ENCODE data around the gene BRCA2.

The BRCA2 gene

GRCh38 chr13:32381539-32381938 lies 66.2 kb downstream of the BRCA2 start:
- DNase-seq (ENCODE audit: low spot score): peak; percentile 44

GRCh38 chr13:32383836-32384618 lies 68.7 kb downstream of the BRCA2 start:
- no peak for DNase-seq (ENCODE audit: low spot score)

GRCh38 chr13:32384702-32385101 lies 69.4 kb downstream of the BRCA2 start:
- DNase-seq (ENCODE audit: low spot score): no peak

GRCh38 chr13:32385410-32385809 lies 70.1 kb downstream of the BRCA2 start:
- no peak for DNase-seq (ENCODE audit: low spot score)

GRCh38 chr13:32390048-32390447 lies 74.7 kb downstream of the BRCA2 start:
- DNase-seq (ENCODE audit: low spot score): no peak

- DNase-seq (ENCODE audit: low spot score): no peak
Measured at GRCh38 chr13:32390484-32390883, 75.2 kb downstream of the BRCA2 start.

GRCh38 chr13:32391101-32391619 lies 75.9 kb downstream of the BRCA2 start:
- DNase-seq (ENCODE audit: low spot score): peak; percentile 61

- no peak for DNase-seq (ENCODE audit: low spot score)
Measured at GRCh38 chr13:32403108-32403507, 87.8 kb downstream of the BRCA2 start.

- no peak for DNase-seq (ENCODE audit: low spot score)
Measured at GRCh38 chr13:32407854-32408253, 92.5 kb downstream of the BRCA2 start.

GRCh38 chr13:32408296-32409000 lies 93.1 kb downstream of the BRCA2 start:
- no peak for DNase-seq (ENCODE audit: low spot score)

GRCh38 chr13:32409001-32409313 lies 93.6 kb downstream of the BRCA2 start:
- no peak for DNase-seq (ENCODE audit: low spot score)

- peak; percentile 74 for DNase-seq (ENCODE audit: low spot score)
Measured at GRCh38 chr13:32409561-32410421, 94.5 kb downstream of the BRCA2 start.

- no peak for DNase-seq (ENCODE audit: low spot score)
Measured at GRCh38 chr13:32413284-32413683, 98.0 kb downstream of the BRCA2 start.

- DNase-seq (ENCODE audit: low spot score): no peak
Measured at GRCh38 chr13:32414580-32414979, 99.3 kb downstream of the BRCA2 start.

GRCh38 chr13:32415019-32415418 lies 99.7 kb downstream of the BRCA2 start:
- DNase-seq (ENCODE audit: low spot score): peak; percentile 50

- no peak for DNase-seq (ENCODE audit: low spot score)
Measured at GRCh38 chr13:32417995-32418394, 102.7 kb downstream of the BRCA2 start.

GRCh38 chr13:32419862-32420261 lies 104.6 kb downstream of the BRCA2 start:
- DNase-seq (ENCODE audit: low spot score): no peak

GRCh38 chr13:32423592-32423991 lies 108.3 kb downstream of the BRCA2 start:
- no peak for DNase-seq (ENCODE audit: low spot score)

- DNase-seq (ENCODE audit: low spot score): no peak
Measured at GRCh38 chr13:32425158-32425557, 109.8 kb downstream of the BRCA2 start.

GRCh38 chr13:32426191-32426989 lies 111.1 kb downstream of the BRCA2 start:
- DNase-seq (ENCODE audit: low spot score): no peak

GRCh38 chr13:32426990-32427851 lies 111.9 kb downstream of the BRCA2 start:
- peak; percentile 71 for DNase-seq (ENCODE audit: low spot score)
